Activated CD8-positive, alpha-beta memory T cell treated with anti-CD3 and anti-CD28 coated beads, Interleukin-2, amount 50 U/mL, for 4 hours (primary cell): ENCODE measurements around the gene LACRT.

Source experiments
- DNase-seq: peaks from one replicate; pipeline ENCODE4 v3.0.0-alpha.2; 2020

The LACRT gene

DNA sequence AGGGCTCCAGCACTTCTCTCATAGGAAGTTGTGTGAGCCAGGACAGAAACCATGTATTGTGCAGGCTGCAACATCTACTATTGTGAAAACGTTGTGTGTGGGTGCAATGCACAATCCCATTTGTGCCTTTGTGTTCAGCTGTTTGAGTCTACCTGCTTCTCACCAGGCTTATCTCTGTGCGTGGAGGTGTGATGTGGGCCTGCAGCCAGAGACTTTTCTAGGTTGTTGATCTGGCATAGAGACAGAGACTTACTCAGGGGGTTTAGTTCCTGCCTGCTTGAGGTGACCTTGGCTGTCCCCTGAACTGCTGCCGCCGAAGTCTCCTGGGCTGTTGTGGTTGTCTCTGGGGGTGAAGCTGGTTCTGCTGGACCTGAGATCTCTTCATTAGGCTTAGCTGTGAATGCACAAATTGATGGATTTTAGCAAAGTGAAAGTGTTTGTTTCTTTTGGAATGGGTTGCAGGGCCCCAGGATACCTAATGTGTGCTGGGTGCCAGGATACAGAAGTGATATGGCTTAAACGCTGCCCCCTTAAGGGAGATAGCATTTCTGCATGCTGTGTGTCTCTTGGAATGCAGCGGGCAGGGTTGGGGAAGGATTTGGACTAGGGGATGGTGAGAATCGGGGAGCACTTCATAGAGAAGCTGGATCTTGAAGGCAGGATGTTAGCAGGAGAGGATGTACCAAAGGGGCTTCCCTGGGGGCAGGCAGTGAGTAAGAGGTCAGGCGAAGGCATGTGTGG lies 2.5 kb downstream of the LACRT start:
- DNase-seq = no peak

DNA sequence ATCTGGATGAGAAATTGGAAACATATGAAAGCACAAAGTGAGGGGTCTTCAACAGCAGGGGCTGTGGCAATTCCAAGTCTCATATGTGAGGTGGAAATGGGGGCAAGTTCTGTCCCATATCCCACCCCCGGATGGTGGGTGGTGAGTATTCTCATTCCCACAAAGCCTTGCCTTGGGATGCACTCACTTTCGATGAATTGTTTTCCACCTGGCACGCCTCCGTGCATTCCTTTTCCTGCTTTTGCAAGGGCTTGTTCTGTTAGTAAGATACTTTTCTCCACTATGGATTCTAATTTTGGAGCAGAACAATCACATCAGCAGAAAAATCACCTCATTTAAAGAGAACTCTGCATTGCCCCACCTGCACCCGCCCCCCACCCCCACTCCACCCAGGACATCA lies 3.1 kb downstream of the LACRT start:
- DNase-seq = no peak

GRCh38 chr12:54629925-54630324 lies 4.8 kb downstream of the LACRT start:
- no peak for DNase-seq

- no peak for DNase-seq
Measured at GRCh38 chr12:54628186-54628846, 6.4 kb downstream of the LACRT start.

DNA sequence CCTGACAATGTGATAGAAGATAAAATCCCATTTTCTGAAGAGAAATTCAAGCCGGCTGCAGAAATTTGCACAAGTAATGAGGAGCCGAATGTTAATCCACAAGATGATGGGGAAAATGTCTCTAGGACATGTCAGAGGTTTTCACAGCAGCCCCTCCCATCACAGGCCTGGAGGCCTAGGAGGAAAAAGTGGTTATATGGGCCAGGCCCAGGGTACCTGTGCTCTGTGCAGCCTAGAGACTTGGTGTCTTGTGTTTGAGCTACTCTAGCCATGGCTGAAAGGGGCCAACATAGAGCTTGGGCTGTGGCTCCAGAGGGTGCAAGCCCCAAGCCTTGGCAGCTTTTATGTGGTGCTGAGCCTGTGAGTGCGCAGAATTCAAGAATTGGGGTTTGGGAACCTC lies 7.4 kb downstream of the LACRT start:
- DNase-seq = no peak

DNA sequence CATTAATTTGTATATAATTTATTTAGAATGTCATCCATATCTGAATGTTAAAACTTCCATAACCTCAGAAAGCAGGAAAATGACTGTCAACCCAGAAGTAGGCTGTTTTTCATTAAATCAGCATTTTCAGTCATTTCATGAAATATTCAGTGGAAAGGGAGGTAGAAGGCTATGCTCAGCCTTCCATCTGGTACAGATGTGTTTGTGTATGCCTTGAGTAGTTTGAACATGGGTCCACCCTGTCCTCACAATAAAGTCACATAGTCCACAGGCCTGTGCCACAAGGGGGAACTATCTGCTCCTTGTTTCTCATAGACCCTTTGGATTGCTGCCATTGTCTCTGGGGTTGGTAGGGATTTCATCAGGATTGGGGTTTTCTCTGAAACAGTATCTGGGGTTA lies 9.1 kb downstream of the LACRT start:
- DNase-seq = no peak

DNA sequence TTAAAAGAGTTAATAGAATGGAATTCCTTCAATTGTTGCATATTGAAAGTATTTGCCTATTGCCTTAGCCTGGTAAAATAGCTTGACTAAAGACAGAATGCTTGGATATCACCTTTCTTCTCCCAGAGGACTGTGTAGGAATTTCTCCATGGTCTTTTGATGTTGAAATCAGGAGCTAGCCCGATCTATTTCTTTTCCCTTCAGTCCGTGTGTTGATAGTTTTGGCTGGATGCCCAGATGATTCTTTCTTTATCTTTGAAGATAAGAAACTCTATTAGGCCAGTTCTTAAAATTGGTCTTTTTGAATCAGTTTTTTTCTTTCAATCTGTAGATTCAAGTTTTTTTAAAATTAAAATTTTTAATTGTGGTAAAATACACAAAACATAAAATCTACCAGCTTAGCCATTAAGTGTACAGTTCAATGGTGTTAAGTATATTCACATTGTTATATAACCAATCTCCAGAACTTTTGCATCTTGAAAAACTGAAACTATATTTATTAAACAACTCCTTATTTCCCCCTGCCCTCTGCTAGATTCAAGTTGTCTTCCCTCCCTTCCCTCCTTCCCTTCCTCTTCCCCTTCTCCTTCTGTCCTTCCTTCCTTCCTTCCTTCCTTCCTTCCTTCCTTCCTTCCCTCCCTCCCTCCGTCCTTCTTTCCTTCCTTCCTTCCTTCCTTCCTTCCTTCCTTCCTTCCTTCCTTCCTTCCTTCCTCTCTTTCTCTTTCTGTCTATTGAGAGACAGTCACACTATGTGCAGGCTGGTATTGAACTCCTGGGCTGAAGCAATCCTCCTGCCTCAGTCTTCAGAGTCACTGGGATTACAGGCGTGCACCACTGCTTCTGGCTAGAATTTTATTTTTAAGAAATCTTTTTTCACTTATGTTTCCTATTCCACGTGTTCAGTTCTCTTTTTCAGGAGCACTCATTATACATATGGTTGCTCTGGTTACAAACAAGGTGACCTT lies 10.1 kb downstream of the LACRT start:
- no peak for DNase-seq

GRCh38 chr12:54622463-54623183 lies 12.1 kb downstream of the LACRT start:
- no peak for DNase-seq

GRCh38 chr12:54616933-54617680 lies 17.6 kb downstream of the LACRT start:
- no peak for DNase-seq

- no peak for DNase-seq
Measured at GRCh38 chr12:54612225-54612750, 22.4 kb downstream of the LACRT start.

GRCh38 chr12:54611715-54612149 lies 23.0 kb downstream of the LACRT start:
- no peak for DNase-seq

DNA sequence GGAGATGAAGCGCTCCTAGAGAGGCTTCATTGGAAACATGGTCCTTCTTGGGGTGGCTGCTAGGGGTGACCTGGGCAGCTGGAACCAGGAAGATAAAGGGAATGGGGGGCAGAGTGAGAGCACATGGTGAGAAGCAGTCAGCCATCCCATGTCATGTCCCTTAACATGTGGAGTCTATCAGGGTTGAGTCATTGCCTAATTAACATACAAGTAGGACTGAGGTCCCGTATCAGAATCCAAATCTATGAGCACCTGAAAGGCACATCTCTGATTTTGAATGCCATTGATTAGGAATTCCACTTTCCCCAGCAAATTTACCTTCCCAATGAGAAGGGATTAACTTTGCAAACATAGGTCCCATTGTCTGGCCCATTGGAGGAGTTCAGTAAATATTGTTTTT lies 25.9 kb downstream of the LACRT start:
- no peak for DNase-seq

DNA sequence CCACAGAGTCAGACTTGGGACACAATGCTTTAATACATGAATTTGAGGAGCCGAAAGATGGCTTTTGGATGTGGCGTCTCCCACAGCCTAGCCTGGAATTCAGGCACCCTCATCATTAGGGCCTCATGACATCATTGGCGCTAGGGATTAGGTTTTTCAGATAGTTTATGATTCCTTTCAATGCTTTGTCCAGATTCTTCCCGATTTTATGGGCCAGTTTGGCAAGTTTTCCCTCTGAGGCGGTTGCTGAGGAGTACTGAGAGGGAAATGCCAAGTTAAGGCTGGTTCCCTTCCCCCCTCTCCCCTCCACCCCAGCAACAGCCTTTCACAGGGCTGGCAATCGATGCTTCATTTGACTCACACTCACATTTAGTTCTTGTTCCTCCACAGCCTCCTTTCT lies 26.5 kb downstream of the LACRT start:
- no peak for DNase-seq

GRCh38 chr12:54606556-54606955 lies 28.1 kb downstream of the LACRT start:
- DNase-seq = no peak

DNA sequence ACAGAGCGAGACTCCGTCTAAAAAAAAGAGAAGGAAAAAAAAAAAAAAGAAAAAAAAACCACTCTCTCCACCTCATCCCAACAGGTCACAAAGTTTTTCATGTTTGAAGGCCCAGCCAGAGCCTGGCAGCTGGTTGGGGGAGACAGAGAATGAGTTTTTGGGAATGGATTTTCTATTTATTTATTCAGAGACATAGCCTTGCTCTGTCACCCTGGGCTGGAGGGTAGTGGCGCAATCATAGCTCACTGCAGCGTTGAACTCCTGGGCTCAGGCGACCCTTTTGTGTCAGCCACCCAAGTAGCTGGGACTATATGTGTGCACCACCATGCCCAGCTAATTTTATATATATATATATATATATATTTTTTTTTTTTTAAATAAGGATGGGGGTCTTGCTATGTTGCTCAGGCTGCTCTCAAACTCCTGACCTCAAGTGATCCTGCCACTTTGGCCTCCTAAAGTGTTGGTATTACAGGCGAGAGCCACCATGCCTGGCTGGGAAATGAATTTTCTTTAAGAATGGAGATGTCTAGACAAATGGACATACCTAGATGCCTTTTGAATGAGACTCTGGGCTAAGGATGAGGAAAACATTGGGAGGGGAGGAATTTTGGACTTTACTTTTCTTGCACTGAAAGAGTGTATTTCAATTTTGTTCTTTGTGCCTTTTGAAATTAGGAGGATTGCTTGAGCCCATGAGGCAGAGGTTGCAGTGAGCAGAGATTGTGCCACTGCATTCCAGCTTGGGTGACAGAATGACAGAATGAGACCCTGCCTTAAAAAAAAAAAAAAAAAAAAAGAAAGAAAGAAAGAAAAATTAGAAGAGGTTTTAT lies 29.3 kb downstream of the LACRT start:
- no peak for DNase-seq

- DNase-seq = no peak
Measured at GRCh38 chr12:54604436-54604835, 30.3 kb downstream of the LACRT start.

- no peak for DNase-seq
Measured at GRCh38 chr12:54603872-54604271, 30.8 kb downstream of the LACRT start.

- DNase-seq = peak; percentile 61
Measured at GRCh38 chr12:54603173-54603814, 31.4 kb downstream of the LACRT start.

GRCh38 chr12:54602661-54603060 lies 32.0 kb downstream of the LACRT start:
- no peak for DNase-seq

DNA sequence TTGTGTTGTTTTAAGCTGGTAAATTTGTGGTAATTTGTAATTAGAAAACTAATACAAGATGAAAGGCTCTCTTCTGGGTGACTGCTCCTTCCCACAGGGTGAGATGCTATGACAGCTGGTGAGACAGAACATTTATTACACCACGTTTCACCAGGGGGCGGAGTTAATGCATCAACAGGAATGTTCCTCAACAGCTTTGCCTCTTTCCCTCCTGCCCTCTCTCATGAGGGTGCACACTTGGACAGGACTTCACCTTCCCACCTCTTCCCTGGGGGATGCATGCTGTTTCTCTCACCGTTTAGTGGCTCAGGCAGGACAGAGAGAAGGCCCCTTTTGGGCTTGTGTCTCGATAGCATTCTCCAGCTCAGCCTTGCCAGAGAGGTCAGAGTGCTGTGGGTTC lies 32.9 kb downstream of the LACRT start:
- DNase-seq = no peak
